OCI-LY7 (cell line): ENCODE data around the gene ZNF136.

Experiments
- EZH2phosphoT487 ChIP-seq: fragments of 200-600 bp; sonication (generic); IDR thresholded peaks from 2 replicates; pipeline ENCODE4 v1.6.1; 2018; ENCODE audit warnings: low read depth, borderline replicate concordance, mild to moderate bottlenecking, mixed run types, antibody characterized with exemption, low read length, moderate library complexity, mixed read lengths
- TF ChIP-seq, protein P1 (sequence below): fragments of 200-600 bp; sonication (generic); conservative IDR thresholded peaks from 2 replicates; pipeline ENCODE4 v1.5.1; 2014; ENCODE audit warnings: mild to moderate bottlenecking, antibody characterized with exemption, low read length, moderate library complexity, mixed read lengths

DNA sequence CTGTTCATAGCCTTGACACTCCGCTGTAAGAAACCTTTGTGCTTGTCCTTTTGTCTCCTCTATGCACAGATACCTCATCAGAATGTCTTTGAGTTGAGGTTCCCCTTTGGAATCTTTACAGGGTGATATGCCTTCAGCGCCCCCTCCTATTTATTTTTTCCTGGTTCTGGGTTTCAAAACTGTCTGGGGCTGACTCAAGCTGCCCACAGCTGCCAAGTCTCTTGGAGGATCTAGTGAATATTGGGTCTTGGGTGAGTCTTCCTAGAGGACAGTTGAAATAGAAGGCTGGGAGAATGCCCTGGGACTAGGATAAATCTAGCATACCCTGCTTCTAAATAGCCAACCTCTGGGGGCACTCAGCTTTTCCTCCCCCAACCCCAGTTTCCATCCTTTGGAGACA, 930 bp downstream of the ZNF136 start:
- TF ChIP-seq, protein P1, sequence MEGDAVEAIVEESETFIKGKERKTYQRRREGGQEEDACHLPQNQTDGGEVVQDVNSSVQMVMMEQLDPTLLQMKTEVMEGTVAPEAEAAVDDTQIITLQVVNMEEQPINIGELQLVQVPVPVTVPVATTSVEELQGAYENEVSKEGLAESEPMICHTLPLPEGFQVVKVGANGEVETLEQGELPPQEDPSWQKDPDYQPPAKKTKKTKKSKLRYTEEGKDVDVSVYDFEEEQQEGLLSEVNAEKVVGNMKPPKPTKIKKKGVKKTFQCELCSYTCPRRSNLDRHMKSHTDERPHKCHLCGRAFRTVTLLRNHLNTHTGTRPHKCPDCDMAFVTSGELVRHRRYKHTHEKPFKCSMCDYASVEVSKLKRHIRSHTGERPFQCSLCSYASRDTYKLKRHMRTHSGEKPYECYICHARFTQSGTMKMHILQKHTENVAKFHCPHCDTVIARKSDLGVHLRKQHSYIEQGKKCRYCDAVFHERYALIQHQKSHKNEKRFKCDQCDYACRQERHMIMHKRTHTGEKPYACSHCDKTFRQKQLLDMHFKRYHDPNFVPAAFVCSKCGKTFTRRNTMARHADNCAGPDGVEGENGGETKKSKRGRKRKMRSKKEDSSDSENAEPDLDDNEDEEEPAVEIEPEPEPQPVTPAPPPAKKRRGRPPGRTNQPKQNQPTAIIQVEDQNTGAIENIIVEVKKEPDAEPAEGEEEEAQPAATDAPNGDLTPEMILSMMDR: no peak
- TF ChIP-seq EZH2phosphoT487: no peak
